ENCODE data around the gene FRYL.

DNA sequence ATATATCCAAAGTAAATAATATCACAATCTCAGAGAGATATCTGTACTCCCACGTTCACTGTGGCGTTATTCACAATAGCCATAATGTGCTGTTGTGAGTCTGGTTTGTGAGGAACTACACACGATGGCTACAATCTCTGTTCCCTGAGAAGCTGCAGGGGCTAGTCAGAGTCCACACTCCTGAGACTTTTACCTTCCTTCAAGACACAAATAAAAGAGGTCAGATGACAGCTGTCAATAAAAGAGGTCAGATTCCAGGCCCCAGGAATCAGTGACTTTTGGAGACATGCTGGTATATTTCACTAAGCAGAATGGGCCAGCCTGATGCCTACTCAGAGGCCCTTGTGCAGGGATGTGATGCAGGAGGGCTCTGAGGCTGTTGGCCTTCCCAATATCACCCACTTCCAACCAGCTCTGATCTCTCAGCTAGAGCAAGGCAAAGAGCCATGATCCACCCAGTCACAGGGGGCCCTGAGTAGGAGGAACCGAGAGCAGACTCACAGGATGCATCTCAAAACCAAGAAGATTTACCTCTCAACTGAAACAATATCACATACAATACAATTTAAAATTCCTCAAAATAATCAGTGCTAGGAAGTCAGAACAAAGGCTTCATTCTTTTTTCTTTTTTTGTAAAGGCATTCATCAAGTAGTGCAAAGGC is 13.8 kb downstream of the FRYL start:
- TF ChIP-seq, protein P1, sequence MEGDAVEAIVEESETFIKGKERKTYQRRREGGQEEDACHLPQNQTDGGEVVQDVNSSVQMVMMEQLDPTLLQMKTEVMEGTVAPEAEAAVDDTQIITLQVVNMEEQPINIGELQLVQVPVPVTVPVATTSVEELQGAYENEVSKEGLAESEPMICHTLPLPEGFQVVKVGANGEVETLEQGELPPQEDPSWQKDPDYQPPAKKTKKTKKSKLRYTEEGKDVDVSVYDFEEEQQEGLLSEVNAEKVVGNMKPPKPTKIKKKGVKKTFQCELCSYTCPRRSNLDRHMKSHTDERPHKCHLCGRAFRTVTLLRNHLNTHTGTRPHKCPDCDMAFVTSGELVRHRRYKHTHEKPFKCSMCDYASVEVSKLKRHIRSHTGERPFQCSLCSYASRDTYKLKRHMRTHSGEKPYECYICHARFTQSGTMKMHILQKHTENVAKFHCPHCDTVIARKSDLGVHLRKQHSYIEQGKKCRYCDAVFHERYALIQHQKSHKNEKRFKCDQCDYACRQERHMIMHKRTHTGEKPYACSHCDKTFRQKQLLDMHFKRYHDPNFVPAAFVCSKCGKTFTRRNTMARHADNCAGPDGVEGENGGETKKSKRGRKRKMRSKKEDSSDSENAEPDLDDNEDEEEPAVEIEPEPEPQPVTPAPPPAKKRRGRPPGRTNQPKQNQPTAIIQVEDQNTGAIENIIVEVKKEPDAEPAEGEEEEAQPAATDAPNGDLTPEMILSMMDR (IDR thresholded peaks at IDR 0.05; ENCODE audit: insufficient read depth, low read length, poor library complexity, severe bottlenecking), result no peak
- no peak for TF ChIP-seq EZH2phosphoT487 (conservative IDR thresholded peaks at IDR 0.05; ENCODE audit: low read length)

All from SU-DHL-6 (cell line).